Tibial nerve (tissue), 4 donors: ENCODE data around the gene PARN. TPM values are rescaled to one million over a fixed set of nuclear protein-coding genes. Genes with fewer than 3 reads are reported as not detected.
A peak's percentile ranks its signal among the peaks of the same experiment; 100 is the strongest.
"Not testable (repeated sequence)": the region's sequence is repeated elsewhere in the genome, so short reads cannot be mapped to it uniquely, and the experiment has no call there.

Experiments used
- DNase-seq, 2 donors: peaks; one replicate each; pipeline ENCODE4 v3.0.0-alpha.2; 2019; ENCODE audit warnings: low spot score in 2 of 2
- H3K27ac ChIP-seq, 4 donors: fragments of 200-600 bp; sonication (generic) in 3 of 4; one replicate each; pipeline ENCODE4 v1.5.1; 2017 to 2019; ENCODE audit warnings: mild to moderate bottlenecking in 1 of 4
- H3K27me3 ChIP-seq, 2 donors: fragments of 200-600 bp; sonication (generic) in 1 of 2; one replicate each; pipeline versions ENCODE4 v1.5.1 to v1.6.0; 2017 to 2019
- H3K36me3 ChIP-seq, 3 donors: fragments of 200-600 bp; sonication (generic); one replicate each; pipeline ENCODE4 v1.5.1; 2018 to 2019
- H3K4me1 ChIP-seq, 4 donors: fragments of 200-600 bp; sonication (generic) in 3 of 4; one replicate each; pipeline ENCODE4 v1.5.1; 2017 to 2019
- H3K4me3 ChIP-seq, 4 donors: fragments of 200-600 bp; sonication (generic) in 3 of 4; one replicate each; pipeline ENCODE4 v1.5.1; 2017 to 2019; ENCODE audit warnings: mild to moderate bottlenecking in 1 of 4, moderate library complexity in 1 of 4
- H3K9me3 ChIP-seq, 4 donors: fragments of 200-600 bp; sonication (generic) in 3 of 4; one replicate each; pipeline ENCODE4 v1.5.1; 2017 to 2019
- CTCF ChIP-seq, 5 experiments: fragments of 200-600 bp in 3 of 5; fragments of 450-650 bp in 2 of 5; sonication (generic) in 3 of 5; IDR thresholded peaks; one replicate each; pipeline ENCODE4 v1.5.1; 2016 to 2019; ENCODE audit warnings: antibody characterized with exemption in 5 of 5, mild to moderate bottlenecking in 3 of 5, moderate library complexity in 2 of 5
- EP300 ChIP-seq, 2 donors: sonication (generic); formaldehyde crosslinking; IDR thresholded peaks; one replicate each; pipeline ENCODE4 v1.6.1; 2017; ENCODE audit warnings: antibody characterized with exemption in 2 of 2, mild to moderate bottlenecking in 1 of 2
- POLR2A ChIP-seq, 2 donors: fragments of 450-650 bp; IDR thresholded peaks; one replicate each; pipeline ENCODE4 v1.6.1; 2017; ENCODE audit warnings: antibody characterized with exemption in 2 of 2, mild to moderate bottlenecking in 2 of 2, moderate library complexity in 2 of 2
- WGBS, 2 donors: methylation state at CpG; one replicate each; pipeline ENCODE4 v1.1.5; 2018; 5-methylcytosine and 5-hydroxymethylcytosine counted together
- total RNA-seq, 4 donors: library from RNA; depleted of rRNA; stranded (reverse); fragments of >200 nt; gene quantifications; one replicate each; pipeline ENCODE4 v1.1.0, GENCODE V29; 2016

PARN gene
- total RNA-seq, 4 donors from 2014 or later: 36.5 to 49.8 (median 40.6) TPM

GRCh38 chr16:14602443-14602963 is 27.6 kb downstream of the PARN start:
- TF ChIP-seq EP300 (IDR thresholded peaks at IDR 0.05) (no peak), POLR2A (IDR thresholded peaks at IDR 0.05) (no peak)
- WGBS, 2 donors: 90 to 95% methylated on average over 6 of the region's 6 CpGs
- no peak overlapping the region for H3K4me3 ChIP-seq
- no peaks in the 10 kb centered on the region for H3K27me3 ChIP-seq
- no peaks in the 10 kb centered on the region for H3K9me3 ChIP-seq
- H3K36me3 ChIP-seq: peaks cover 0 to 98% (median 30%) of the 10 kb centered on the region in 3 donors
- H3K4me1 ChIP-seq: no peaks in the 10 kb centered on the region
- no peak for DNase-seq
- no peak overlapping the region for H3K27ac ChIP-seq

DNA sequence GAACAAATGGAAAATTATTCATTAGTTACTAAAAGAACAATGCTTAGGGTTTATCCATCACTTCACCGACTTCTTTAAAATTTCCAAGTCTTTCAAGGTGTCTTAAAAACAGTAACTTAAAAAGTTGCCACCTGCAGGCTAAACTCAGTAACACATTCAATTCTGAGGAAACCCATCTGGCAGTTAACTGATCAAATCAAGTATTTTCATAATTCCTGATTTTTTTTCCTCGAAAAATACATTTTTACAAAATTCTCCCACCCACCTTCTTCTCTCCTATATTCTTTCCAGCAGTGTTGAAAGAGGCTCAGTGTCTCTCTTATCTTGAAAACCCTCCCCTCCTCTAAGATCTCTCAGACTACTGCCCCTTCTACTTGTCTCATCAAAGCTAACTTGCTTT is 29.9 kb downstream of the PARN start:
- 56 to 57% methylated on average over 2 of the region's 2 CpGs for whole genome bisulfite sequencing, 2 donors

GRCh38 chr16:14586637-14587305 is 43.3 kb downstream of the PARN start:
- 79 to 81% methylated on average over 3 of the region's 3 CpGs for WGBS, 2 donors
- Histone ChIP-seq H3K4me1 (no peaks in the 10 kb centered on the region), H3K4me3 (no peak overlapping the region), H3K36me3 (peaks cover 0 to 81% (median 4%) of the 10 kb centered on the region in 3 donors), H3K27ac (no peak overlapping the region), H3K9me3 (no peaks in the 10 kb centered on the region), H3K27me3 (no peaks in the 10 kb centered on the region)
- no peak for TF ChIP-seq POLR2A (IDR thresholded peaks at IDR 0.05)
- no peak for TF ChIP-seq CTCF (IDR thresholded peaks at IDR 0.05)
- no peak for TF ChIP-seq EP300 (IDR thresholded peaks at IDR 0.05)
- no peak for DNase-seq

More for the DNA sequence above, 29.9 kb downstream of the PARN start:
- peaks cover 0 to 98% (median 23%) of the 10 kb centered on the region in 3 donors for H3K36me3 ChIP-seq
- TF ChIP-seq EP300 (IDR thresholded peaks at IDR 0.05): no peak
- TF ChIP-seq CTCF (IDR thresholded peaks at IDR 0.05): peak in 3 of 5 experiments; percentile 29 to 32 (median 30)
- no peak for TF ChIP-seq POLR2A (IDR thresholded peaks at IDR 0.05)
- H3K4me3 ChIP-seq: no peak overlapping the region
- no peak overlapping the region for H3K27ac ChIP-seq
- H3K9me3 ChIP-seq: no peaks in the 10 kb centered on the region
- DNase-seq: peak in 1 of 2 donors; percentile 34
- no peaks in the 10 kb centered on the region for H3K27me3 ChIP-seq
- H3K4me1 ChIP-seq: no peaks in the 10 kb centered on the region

GRCh38 chr16:14585287-14585686 is 44.8 kb downstream of the PARN start:
- H3K27me3 ChIP-seq: no peaks in the 10 kb centered on the region
- TF ChIP-seq CTCF (IDR thresholded peaks at IDR 0.05) (no peak), EP300 (IDR thresholded peaks at IDR 0.05) (no peak), POLR2A (IDR thresholded peaks at IDR 0.05) (no peak)
- H3K4me1 ChIP-seq: no peaks in the 10 kb centered on the region
- DNase-seq: no peak
- no peak overlapping the region for H3K27ac ChIP-seq
- no peaks in the 10 kb centered on the region for H3K9me3 ChIP-seq
- 78 to 86% methylated on average over 3 of the region's 3 CpGs for WGBS, 2 donors
- H3K4me3 ChIP-seq: no peak overlapping the region
- peaks cover 4 to 81% (median 15%) of the 10 kb centered on the region in 3 donors for H3K36me3 ChIP-seq

DNA sequence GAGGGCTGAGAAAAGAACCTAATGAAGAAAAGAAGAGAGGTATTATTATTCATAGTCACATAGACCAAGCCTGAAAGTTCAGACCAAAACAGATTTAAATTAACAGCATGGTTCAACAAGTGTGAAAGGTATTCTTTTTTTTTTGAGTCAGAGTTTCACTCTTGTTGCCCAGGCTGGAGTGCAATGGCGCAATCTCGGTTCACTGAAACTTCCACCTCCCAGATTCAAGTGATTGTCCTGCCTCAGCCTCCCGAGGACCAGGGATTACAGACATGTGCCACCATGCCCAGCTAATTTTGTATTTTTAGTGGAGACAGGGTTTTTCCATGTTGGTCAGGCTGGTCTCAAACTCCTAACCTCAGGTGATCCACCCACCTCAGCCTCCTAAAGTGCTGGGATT is 49.1 kb downstream of the PARN start:
- peaks cover 4 to 89% (median 35%) of the 10 kb centered on the region in 3 donors for H3K36me3 ChIP-seq
- not testable (repeated sequence) for H3K4me1 ChIP-seq, DNase-seq, H3K27me3 ChIP-seq, H3K27ac ChIP-seq, H3K4me3 ChIP-seq, H3K9me3 ChIP-seq
- WGBS, 2 donors: 95 to 96% methylated on average over 3 of the region's 3 CpGs

DNA sequence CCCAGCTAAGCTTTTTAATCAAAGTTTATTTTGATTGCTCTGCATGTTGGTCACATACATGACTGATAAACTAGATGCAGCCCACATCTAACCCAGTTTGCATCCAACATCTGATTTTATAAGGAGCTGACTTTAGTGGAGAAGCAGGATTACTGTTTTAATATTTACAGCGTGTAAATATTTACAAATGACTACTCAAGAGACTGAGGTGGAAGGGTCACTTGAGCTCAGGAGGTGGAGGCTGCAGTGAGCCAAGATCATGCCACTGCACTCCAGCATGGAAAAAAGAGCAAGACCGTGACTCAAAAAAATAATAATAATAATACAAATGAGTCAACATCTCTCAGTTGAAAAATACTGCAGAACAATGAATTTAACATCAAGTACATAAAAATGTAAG is 50.8 kb downstream of the PARN start:
- DNase-seq: no peak
- Histone ChIP-seq H3K9me3 (peaks cover 0 to 5% (median 0%) of the 10 kb centered on the region in 4 donors), H3K4me1 (no peaks in the 10 kb centered on the region), H3K36me3 (peaks cover 4 to 98% (median 40%) of the 10 kb centered on the region in 3 donors), H3K4me3 (no peak overlapping the region), H3K27me3 (no peaks in the 10 kb centered on the region), H3K27ac (no peak overlapping the region)
- 76 to 81% methylated on average over 2 of the region's 2 CpGs for WGBS, 2 donors
- TF ChIP-seq EP300 (IDR thresholded peaks at IDR 0.05) (no peak), POLR2A (IDR thresholded peaks at IDR 0.05) (no peak), CTCF (IDR thresholded peaks at IDR 0.05) (no peak)
